Stimulated activated CD4-positive, alpha-beta T cell treated with anti-CD3 and anti-CD28 coated beads, Interleukin-12 subunit alpha, Interleukin-12 subunit beta, amount 100 ng/mL, for 24 hours (primary cell): Measurements from ENCODE around the gene TNFRSF13B.
"Not testable (repeated sequence)": the region's sequence is repeated elsewhere in the genome, so short reads cannot be mapped to it uniquely, and the experiment has no call there.

Experiments
- DNase-seq, 2 experiments: peaks; one replicate each; pipeline ENCODE4 v3.0.0-alpha.2; 2020; ENCODE audit warnings: low read depth in 2 of 2

Gene TNFRSF13B

GRCh38 chr17:16911141-16911937 lies 60.6 kb downstream of the TNFRSF13B start:
- no peak for DNase-seq

GRCh38 chr17:16910341-16910740 lies 61.6 kb downstream of the TNFRSF13B start:
- no peak for DNase-seq

- no peak for DNase-seq
Observed at GRCh38 chr17:16909472-16910246, 62.3 kb downstream of the TNFRSF13B start.

GRCh38 chr17:16908273-16908672 lies 63.6 kb downstream of the TNFRSF13B start:
- no peak for DNase-seq

GRCh38 chr17:16906680-16907079 lies 65.2 kb downstream of the TNFRSF13B start:
- no peak for DNase-seq

- no peak for DNase-seq
Observed at GRCh38 chr17:16905593-16906191, 66.2 kb downstream of the TNFRSF13B start.

GRCh38 chr17:16903070-16903469 lies 68.8 kb downstream of the TNFRSF13B start:
- DNase-seq: not testable (repeated sequence)

GRCh38 chr17:16900288-16900882 lies 71.5 kb downstream of the TNFRSF13B start:
- DNase-seq: no peak

GRCh38 chr17:16897211-16897896 lies 74.6 kb downstream of the TNFRSF13B start:
- DNase-seq: not testable (repeated sequence)

GRCh38 chr17:16896235-16896634 lies 75.7 kb downstream of the TNFRSF13B start:
- not testable (repeated sequence) for DNase-seq

GRCh38 chr17:16893527-16893926 lies 78.4 kb downstream of the TNFRSF13B start:
- DNase-seq: not testable (repeated sequence)

GRCh38 chr17:16892876-16893454 lies 79.0 kb downstream of the TNFRSF13B start:
- not testable (repeated sequence) for DNase-seq

- no peak for DNase-seq
Observed at GRCh38 chr17:16889088-16889465, 82.8 kb downstream of the TNFRSF13B start.
